GM19452 (cell line): ENCODE results near the gene ATF5.
"Not testable (repeated sequence)": the region's sequence is repeated elsewhere in the genome, so short reads cannot be mapped to it uniquely, and the experiment has no call there.

ENCODE experiments used
- ATAC-seq: cut with Tn5 transposase; IDR thresholded peaks from one replicate; pipeline ENCODE4 v1.9.1; 2021; ENCODE audit not compliant: unreplicated experiment

The ATF5 gene

DNA sequence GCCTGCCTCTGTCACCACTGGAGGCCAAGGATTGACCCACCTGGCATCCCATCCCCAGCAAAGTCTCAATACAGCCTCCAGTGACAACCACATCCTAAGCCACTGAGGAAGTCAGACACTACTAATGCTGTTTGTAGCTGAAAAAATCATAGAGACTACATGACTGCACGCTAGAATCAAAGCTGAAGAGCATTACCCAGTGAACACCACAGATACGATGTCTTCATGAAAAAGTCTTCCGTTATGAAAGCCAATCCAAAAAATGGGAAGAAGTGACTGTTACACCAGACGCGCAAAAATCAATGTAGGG, 11.4 kb downstream of the ATF5 start:
- no peak for ATAC-seq

DNA sequence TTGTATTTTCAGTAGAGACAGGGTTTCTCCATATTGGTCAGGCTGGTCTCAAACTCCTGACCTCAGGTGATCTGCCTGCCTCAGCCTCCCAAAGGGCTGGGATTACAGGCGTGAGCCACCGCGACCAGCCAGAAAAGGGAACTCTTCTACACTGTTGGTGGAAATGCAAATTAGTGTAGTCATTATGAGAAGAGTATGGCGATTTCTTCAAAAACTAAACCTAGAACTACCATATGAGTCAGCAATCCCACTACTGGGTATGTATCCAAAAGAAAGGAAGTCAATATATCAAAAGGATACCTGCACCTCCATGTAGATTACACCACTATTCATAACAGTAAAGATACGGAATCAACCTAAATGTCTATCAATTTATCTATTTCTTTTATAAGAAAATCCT, 15.6 kb downstream of the ATF5 start:
- not testable (repeated sequence) for ATAC-seq

DNA sequence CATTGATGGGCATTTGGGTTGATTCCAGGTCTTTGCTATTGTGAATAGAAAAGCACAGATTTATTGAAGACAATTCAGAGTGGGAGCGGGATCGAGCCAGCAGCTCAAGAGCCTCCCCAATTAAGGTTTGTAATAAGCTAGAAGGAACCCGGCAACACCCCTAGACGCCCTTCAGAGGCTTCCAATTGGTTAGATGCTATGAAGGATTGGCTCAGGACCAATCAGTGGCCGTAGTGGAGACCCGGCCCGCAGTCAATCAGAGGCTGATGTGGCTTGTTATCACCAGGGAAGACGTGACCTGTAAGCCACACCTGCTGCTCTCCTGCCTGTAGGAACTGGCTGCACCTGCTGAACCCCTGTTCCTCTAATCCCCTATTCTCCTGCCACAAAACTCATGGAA, 17.4 kb downstream of the ATF5 start:
- ATAC-seq: no peak

DNA sequence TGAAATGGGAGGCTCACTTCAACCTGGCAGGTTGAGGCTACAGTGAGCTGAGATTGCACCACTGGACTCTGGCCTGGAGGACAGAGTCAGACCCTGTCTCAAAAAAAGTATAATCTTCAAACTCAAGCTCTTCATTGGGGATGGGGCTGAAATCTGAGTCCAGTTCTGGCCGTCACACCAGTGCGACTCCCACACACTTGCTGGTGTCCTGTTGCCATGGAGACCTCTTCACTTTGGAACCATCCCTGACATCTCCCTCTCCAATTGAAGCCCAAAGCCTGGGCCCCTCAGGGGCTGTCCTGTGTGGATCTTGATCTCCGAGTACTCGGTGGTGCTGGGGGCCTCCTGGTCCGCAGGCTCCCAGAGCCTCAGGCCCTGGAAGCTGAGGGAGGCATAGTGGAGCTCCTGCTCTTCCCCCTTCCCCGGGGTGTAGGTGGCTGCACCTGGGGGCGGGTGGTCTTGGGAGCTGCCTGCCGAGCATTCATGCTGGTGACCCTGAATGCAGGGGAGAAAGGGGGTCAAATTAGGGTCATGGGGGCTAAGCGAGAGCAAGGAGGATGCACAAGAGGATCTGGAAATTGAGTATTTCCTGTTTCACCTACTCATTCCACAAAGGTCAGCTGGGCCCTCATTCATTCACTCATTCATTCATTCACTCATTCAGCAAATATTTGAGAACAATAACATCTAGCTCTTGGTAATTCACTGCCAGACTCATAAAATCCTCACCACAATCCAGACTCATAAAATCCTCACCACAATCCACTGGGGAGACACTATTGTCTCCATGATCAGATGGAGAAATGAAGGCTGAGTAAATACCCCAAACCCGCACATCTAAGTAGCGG, 21.0 kb downstream of the ATF5 start:
- ATAC-seq: no peak

DNA sequence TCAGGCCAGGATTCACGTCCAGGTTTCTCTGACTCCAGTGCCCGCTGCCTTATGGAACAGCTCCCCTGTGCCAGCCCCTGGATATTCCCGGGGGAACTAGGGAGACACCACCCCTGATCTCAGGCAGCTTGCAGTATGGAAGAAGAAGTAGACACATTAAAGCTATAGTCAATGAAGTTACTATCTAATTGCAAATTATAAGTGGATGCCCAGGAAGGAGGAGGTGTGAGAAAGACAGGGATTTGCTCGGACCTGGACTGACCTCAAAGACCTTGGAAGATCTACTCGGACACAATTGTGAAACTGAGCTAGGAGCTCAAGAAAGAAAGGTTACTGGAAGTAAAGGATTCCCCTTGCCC, 21.6 kb downstream of the ATF5 start:
- no peak for ATAC-seq

DNA sequence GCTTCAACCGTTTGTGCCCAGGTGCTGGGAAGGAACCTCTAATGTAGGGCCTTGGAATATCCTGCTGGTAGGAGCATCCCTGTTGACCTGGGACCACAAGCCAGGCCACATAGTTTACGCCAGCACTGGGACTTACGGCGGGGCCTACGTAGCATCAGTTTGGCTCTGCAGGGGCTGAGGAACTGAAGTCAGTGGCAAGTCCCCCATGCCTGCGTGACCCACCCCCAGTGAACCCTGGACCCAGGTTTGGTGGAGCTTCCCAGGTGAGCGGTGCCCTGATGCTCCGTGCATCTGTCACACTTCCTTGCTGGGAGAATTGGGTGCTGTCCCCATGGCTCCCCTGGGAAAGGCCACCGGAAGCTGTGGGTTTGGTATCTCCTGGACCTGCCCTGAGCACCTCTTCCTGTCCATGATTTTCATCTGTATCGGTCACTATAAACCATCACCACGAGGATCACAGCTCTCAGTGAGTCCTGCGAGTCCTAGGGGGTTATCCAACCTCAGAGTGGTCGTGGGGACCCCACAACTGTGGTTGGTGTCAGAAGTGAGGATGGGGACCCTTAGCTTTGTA, 22.0 kb downstream of the ATF5 start:
- ATAC-seq: no peak

DNA sequence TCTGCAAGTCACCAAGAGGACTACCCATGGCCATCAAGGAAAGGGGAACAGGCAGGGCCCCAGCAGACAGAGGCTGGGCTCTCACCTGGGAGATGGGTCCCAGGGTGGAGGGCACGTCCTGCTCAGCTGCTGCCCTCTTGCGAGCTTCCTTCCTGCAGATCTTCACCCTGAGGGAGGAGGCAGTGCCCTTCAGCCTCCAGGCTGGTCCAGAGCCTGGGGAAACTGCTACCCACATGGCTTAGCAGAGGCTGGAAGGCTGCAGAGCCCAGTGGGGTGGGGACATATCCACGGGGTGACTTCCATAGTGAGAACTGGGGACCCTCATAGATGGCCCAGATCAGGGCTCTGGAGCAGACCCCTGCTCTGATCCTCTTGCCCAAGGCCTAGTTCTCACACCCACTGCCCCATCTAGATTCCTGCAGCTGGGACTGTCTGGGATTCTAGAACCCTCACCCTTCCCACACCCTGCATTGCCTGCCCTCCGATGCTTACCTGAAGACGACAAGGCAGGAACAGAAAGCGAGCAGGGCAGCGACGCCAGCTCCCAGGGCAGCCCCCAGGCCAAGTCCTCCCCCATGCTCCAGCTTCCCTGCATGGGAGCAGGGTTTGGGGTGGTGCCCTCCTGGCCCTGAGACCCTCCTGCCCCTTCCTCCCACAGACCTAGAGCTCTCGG, 22.9 kb downstream of the ATF5 start:
- no peak for ATAC-seq

DNA sequence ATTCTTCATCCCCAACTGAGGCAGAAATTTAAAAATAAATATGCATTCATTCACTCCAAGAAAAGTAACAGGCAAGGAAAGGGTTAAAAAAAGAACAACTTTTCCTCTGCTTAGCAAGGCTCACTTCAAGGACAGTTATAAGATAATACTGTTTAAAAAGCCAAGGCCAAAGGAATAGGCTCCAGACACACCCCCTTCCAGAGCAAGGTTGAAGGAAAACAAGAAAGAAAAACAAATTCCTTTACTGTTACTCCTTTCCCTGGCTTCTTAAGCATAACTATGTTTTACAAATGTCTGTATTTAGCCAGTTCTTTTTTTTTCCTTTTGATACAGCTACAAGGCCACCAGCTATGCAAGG, 23.5 kb downstream of the ATF5 start:
- ATAC-seq: no peak

DNA sequence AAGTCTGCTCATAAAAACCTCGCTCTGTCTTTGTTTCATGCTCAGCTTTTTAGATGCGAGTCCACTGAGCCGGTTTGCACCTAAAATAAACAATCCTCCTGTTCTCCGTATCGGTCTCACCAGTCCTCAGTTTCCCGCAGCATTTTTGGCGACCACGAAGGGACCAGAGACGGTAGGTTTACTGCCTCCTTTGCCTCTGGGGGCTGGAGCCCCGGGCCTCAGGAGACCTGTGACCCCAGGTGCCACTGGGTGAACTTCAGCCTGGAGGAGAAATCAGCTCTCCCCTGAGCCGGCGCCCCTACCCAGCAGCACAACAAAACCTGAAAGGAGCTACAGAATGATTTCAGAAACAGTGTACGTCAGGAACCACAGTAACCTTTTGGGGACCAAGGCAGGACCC, 23.9 kb downstream of the ATF5 start:
- ATAC-seq: no peak

DNA sequence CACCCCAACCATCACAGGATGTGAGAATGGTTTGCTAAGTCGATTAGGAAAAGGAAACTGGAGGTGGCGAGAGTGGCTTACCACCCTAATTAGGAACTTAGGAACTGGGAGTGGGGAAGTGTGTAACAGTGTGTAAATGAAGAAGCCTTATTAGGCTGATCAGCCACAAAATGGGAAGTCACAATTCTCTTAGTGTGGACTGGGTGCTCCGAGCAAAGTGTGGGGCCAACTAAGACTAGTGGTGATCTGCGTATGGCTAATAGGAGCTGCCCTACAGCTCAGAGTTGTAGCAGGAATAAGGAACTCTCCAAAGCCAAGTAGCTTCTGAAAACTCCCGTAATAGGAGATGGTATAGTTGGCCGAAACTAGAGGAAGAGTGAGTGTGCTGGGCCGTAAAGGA, 24.4 kb downstream of the ATF5 start:
- ATAC-seq: no peak

DNA sequence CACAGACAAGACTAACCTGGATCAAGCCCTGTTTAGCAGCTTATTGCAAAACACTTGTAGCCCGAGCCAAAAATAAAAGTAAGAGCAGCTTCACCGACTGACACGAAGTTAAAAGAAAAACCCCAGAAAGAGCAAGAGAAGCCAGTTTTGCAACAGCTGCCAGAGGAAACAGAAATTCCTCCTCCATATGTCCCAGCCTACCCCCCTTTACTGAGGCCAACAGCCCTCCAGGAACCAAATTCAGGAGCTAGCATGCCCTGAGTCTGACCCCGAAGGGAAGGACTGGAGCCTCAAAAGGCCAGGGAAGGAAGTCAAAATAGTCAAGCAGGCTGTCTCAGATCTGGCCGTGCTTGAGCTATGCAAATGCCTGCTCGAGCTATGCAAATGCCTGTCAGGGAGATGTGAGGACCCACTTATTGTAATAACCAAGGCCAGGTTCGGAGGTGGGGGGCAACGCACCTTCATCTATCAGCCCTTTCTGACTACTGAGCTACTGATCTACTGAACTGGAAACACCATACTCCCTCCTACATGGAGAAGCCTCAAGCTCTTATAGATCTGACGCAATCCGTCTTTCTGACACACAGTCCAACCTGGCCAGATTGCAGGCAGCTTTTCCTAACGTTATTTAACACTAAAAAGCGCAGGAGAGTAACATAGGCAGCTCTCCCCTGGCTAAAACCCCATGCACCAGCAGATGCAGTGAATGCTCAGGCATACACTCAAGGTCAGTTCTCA, 25.3 kb downstream of the ATF5 start:
- no peak for ATAC-seq

DNA sequence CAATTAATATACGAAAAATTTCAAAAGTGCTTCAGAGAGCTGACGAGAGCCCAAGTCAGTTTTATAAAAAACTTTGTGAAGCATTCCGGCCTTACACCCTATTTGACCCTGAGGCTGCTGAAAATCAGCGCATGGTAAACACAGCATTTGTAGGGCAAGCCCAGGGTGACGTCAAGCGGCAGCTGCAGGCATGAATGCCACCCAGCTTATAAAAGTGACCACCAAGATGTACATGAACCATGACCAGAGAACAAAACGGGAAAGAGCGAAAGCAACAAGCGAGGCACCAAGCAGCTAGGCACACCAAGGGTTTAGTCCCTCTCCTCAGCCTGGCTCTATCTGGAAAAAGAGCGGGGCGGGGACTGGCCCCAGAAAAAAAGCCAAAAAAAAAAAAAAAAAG, 25.9 kb downstream of the ATF5 start:
- no peak for ATAC-seq

DNA sequence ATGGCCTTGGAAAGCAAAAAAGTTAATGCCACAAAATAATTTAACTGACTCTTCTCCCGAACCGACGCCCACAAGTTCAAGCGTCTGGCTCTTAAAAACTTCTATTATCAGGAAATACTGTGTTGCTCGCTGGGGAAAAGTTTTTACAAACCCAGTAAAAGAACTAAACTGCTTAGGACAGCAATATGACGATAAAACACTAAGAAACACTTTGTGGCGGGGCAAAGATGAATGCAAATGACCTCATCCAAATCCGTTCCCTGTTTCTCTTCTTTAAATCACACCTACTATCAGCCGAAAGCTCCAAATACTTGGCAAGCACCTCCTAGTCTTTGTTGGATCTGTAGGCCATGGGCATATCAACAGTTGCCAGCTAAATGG, 27.1 kb downstream of the ATF5 start:
- ATAC-seq: no peak

DNA sequence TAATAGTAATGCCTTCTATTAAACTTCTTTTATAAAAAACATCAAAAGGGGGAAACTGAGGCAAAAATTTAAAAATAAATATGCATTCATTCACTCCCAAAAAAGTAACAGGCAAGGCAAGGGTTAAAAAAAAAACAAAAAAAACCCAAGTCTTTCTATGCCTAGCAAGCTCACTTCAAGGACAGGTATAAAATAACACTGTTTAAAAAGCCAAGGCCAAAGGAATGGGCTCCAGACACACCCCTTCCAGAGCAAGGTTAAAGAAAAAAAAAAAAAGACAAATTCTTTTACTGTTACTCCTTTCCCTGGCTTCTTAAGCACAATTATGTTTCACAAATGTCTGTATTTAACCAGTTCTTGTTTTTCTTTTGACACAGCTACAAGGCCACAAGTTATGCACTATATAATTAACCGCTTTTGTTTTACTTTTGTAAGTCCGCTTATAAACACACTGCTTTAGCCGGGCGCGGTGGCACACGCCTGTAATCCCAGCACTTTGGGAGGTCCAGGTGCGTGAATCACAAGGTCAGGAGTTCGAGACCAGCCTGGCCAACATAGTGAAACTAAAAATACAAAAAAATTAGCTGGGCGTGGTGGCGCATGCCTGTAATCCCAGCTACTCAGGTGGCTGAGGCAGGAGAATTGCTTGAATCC, 28.4 kb downstream of the ATF5 start:
- ATAC-seq: no peak

DNA sequence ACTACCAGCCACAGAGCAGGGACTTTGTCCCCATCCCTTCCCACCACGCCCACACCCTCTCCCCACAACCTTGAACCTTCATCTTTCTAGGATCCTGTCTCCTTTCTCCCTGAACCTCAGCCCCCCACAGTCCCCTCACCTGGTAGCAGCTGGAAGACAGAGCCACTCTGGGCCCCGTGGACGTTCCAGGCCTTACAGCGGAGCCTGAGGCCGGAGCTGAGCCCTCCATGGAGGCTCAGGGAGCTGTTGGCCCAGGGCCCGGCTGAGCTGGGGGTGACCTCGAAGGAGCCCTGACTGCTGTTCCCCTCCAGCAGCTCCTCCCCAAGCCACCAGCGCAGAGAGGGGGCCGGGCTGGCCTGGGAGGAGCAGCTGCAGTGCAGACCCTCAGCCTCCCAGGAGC, 29.1 kb downstream of the ATF5 start:
- not testable (repeated sequence) for ATAC-seq

DNA sequence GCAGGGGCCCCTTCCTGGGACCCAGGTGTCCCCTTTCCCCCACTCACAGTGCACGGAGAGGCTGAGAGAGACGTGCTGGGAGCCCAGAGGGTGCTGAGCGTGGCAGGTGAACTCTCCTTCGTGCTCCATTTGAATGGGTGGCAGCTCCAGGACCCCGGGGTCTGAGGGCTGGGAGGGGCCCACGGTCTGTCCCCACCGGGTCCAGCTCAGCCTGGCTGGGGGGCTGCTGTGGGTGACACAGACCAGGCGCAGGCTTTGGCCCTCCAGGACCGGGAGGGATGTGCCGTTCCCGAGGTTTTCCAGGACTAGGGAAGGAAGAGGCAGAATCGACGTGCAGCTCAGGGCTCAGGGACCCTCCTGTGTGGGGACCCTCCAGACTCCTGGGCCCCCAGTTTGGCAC, 29.6 kb downstream of the ATF5 start:
- not testable (repeated sequence) for ATAC-seq

DNA sequence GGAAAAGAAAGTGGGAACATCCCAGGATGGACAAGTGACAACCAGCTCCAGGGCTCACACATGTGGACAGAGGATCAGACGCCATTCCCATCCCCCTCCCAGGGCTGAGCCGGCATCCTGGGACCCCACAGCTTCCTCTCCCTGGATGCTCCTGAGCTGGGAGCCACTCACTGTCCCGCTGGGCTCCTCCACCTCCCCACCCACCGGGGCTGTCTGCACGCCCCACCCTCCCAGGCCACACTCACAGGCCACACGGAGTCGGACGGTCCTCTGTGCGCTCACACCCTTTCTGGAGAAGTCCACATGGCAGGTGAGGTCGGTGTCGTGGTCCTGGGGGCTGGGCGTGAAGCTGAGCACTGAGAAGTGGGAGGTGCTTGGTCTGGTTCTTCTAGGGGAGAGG, 30.9 kb downstream of the ATF5 start:
- ATAC-seq: not testable (repeated sequence)

DNA sequence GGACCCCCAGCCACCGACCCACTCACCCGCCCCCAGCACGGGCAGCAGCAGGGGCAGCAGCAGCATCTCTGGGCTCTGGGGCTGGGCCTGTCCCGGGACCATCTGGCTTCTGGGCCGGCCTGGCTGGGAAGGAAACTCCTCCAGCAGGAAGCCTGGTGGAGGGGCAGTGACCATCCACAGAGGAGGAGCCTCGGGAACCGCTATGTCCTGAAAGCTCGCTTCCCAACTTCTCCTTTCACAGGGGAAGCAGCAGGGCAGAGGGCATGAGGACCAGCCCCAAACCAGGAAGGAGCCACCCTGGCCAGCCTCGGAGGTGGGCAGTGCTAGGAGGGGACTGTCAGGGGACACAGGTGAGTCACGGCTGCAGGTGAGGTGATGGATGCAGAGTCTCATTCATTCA, 32.0 kb downstream of the ATF5 start, which contains the start of gene SIGLEC11:
Gene SIGLEC11 (minus strand): TSS at position 193 of the 400 bp plus-strand sequence. CDS start 91 bp downstream, at position 102.
- ATAC-seq: not testable (repeated sequence)

DNA sequence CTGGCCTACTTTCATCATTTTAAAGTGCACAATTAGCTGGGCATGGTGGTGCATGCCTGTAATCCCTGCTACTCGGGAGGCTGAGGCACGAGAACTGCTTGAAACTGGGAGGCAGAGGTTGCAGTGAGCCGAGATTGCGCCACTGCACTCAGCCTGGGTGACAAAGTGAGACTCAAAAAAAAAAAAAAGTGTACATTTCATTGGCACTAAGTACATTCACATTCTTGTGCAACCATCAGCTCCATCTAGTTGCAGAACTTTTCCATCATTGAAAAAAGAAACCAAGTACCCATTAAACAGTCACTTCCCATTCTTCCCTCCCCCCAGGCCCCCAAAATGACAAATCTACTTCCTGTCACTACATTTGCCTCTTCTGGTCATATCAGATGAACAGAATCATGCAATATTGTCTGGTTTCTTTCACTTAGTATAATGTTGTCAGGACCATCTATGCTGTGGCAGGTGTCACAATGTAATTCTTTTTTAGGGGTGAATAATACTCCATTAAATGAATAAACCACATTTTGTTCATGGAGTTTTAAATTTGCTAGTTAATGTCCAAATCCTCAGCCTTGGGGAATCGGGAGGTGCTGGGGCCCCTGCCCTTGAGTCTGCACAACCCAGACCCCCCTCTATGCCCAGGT, 39.4 kb downstream of the ATF5 start:
- ATAC-seq: no peak

DNA sequence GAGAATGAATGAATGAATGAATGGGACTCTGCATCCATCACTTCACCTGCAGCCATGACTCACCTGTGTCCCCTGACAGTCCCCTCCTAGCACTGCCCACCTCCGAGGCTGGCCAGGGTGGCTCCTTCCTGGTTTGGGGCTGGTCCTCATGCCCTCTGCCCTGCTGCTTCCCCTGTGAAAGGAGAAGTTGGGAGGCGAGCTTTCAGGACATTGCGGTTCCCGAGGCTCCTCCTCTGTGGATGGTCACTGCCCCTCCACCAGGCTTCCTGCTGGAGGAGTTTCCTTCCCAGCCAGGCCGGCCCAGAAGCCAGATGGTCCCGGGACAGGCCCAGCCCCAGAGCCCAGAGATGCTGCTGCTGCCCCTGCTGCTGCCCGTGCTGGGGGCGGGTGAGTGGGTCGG, 40.4 kb downstream of the ATF5 start:
- not testable (repeated sequence) for ATAC-seq

DNA sequence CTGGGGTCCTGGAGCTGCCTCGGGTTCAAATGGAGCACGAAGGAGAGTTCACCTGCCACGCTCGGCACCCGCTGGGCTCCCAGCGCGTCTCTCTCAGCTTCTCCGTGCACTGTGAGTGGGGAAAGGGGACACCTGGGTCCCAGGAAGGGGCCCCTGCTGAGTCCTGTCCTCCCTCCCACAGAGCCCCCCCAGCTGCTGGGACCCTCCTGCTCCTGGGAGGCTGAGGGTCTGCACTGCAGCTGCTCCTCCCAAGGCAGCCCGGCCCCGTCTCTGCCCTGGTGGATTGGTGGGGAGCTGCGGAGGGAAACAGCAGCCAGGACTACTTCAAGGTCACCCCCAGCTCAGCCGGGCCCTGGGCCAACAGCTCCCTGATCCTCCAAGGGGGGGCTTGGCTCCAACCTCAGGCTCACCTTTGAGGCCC, 43.0 kb downstream of the ATF5 start:
- ATAC-seq: no peak
